GM21515 (cell line): ENCODE measurements around the gene PRKRIP1.
"Not testable (repeated sequence)": the region's sequence is repeated elsewhere in the genome, so short reads cannot be mapped to it uniquely, and the experiment has no call there.

ENCODE experiments used
- ATAC-seq: cut with Tn5 transposase; IDR thresholded peaks from one replicate; pipeline ENCODE4 v1.9.1; 2021; ENCODE audit not compliant: unreplicated experiment

The PRKRIP1 gene

GRCh38 chr7:102474736-102475435 lies 78.7 kb downstream of the PRKRIP1 start:
- ATAC-seq, result not testable (repeated sequence)
